Cardiac septum (tissue), 1 donor: ENCODE measurements around the gene TMEM263. TPM values are rescaled to one million over a fixed set of nuclear protein-coding genes. Genes with fewer than 3 reads are reported as not detected.

ENCODE experiments used
- DNase-seq: peaks from one replicate; pipeline ENCODE4 v3.0.0-alpha.2; 2020; ENCODE audit warnings: low spot score
- intact Hi-C: fragments of 100-400 bp; cut with DNase I; formaldehyde crosslinking; loops from one replicate; pipeline ENCODE4 v1.14.0; 2022
- total RNA-seq: library from RNA; stranded (reverse); fragmentation: NEBNext Ultra II Directional; extraction: Animal tissue kit (Norgen Biotek cat#: 25700); gene quantifications from one replicate; pipeline ENCODE4 v1.2.1, GENCODE V29; 2021
- donor health status: DM: no; HTN: no; CAD: no.

Gene TMEM263
- total RNA-seq, 1 donor from 2014 or later = 44.8 TPM

- intact Hi-C loops = no loop called here
- no peak for DNase-seq
Observed at GRCh38 chr12:106941481-106942156, 14.1 kb upstream of the TMEM263 start.

DNA sequence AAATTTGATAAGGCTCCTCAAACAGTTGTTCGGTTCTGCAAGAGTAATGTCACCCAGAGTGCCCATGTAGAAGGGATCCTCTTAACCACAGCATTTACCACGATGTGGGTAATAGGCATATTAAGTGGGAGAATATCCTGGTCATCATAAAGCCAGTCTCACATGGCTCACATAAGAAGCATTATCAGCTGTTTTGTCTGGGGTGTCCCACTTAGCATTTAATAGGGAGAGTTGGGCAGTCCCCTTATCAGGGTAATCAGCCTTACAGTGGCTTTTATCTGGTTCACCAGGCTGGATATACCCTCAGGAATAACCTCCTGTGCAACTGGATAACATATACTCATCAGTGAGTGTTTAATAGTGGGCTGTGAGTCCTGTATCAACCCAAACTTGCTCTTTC is 12.9 kb upstream of the TMEM263 start:
- intact Hi-C loops = no loop called here
- no peak for DNase-seq

- intact Hi-C loops = no loop called here
- DNase-seq = no peak
Observed at GRCh38 chr12:106945261-106945851, 10.4 kb upstream of the TMEM263 start.

DNA sequence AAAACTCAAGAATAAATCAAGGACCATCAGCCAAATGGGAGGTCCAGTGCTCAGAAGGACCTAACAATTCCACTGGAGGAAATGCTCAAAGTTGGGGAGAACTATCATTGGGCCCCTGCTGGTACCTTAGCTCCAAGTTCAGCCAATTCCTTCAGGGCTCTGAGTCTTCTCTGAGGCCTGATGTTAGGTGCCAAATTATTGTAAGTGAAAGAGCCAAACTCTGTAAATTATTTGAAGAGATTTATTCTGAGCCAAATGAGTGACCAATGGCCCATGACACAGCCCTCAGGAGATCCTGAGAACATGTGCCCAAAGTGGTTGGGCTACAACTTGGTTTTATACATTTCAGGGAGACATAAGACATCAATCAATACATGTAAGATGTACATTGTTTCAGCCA is 8.2 kb upstream of the TMEM263 start:
- DNase-seq = no peak
- intact Hi-C loops = no loop called here

DNA sequence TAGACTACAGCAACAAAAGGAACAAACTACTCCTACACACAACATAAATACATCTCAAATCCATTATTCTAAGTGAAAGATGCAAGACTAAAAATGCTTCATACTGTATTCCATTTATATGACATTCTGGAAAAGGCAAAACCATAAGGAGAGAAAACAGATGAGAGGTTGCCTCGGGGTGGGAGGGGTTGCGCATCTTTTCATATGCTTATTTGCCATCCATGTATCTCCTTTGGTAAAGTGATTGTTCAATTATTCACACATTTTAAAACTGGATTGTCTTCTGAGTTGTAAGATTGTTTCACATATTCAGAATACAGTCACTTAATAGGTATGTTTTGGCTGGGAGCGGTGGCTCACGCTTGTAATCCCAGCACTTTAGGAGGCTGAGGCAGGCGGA is 5.1 kb upstream of the TMEM263 start:
- intact Hi-C loops = no loop called here
- no peak for DNase-seq

- intact Hi-C loops = loop anchor here (2.0 kb wide), 1 partner anchor 179 kb away; the partner anchor contains the start of gene RIC8B
- no peak for DNase-seq
Observed at GRCh38 chr12:106953352-106954250, 2.1 kb upstream of the TMEM263 start.

GRCh38 chr12:106954462-106955376 is 988 bp upstream of the TMEM263 start:
- no peak for DNase-seq
- intact Hi-C loops = loop anchor here (2.0 kb wide), 1 partner anchor 180 kb away; the partner anchor contains the start of gene RIC8B

- DNase-seq = peak; percentile 80
- intact Hi-C loops = loop anchor here (2.0 kb wide), 3 partner anchors 21 to 137 kb away; partner anchors contain the start of genes CRY1 and MTERF2
Observed at GRCh38 chr12:106956048-106956578, 406 bp downstream of the TMEM263 start.

DNA sequence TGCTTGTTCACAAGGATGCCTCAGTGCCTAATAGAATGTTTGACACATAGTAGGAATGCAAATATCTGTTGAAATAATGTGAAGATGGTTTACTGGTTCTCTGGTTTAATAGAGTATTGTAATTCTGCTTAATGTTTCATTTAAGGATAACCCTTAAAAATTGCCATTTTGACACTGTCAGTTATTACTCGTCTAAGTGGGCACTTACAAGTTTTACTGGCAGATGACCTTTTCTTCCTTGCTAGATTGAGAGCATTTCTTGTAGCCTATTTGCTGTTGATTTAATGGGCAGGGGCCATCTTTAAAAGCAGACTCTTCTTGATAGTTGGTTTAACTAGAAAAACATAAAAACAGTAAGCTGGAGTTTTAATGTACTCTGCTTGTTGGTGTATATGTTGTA is 1.9 kb downstream of the TMEM263 start:
- intact Hi-C loops = loop anchor here (2.0 kb wide), 3 partner anchors 19 to 135 kb away; partner anchors contain the start of genes CRY1 and MTERF2
- DNase-seq = no peak

GRCh38 chr12:106960443-106960842 is 4.7 kb downstream of the TMEM263 start:
- no peak for DNase-seq
- intact Hi-C loops = no loop called here

GRCh38 chr12:106962286-106962685 is 6.6 kb downstream of the TMEM263 start:
- intact Hi-C loops = no loop called here
- DNase-seq = no peak

- intact Hi-C loops = no loop called here
- no peak for DNase-seq
Observed at GRCh38 chr12:106964526-106964925, 8.8 kb downstream of the TMEM263 start.

GRCh38 chr12:106971065-106971464 is 15.4 kb downstream of the TMEM263 start:
- no peak for DNase-seq
- intact Hi-C loops = no loop called here

GRCh38 chr12:106973545-106973944 is 17.8 kb downstream of the TMEM263 start:
- intact Hi-C loops = no loop called here

DNA sequence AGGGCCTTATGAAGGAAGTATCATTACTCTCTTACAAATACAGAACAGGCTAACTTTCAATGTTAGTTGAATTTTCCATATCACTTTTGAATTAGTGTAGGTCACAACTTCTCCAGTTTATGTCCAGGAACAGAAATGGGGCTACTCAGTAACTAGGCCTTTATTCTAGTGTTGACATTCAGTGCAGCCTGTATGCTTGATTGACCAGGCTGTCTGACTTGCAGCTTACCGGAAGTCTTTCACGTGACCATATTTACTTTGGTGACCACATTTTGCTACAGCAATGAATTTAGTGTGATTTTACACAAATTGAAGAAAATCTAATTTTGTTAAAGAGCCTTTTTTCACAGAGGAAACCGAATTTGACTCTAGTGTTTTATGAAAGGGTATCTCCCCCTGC is 18.8 kb downstream of the TMEM263 start:
- no peak for DNase-seq
- intact Hi-C loops = no loop called here

More at GRCh38 chr12:106973545-106973944, 17.8 kb downstream of the TMEM263 start:
- DNase-seq = no peak

- intact Hi-C loops = no loop called here
- no peak for DNase-seq
Observed at GRCh38 chr12:106975098-106975497, 19.4 kb downstream of the TMEM263 start.

- intact Hi-C loops = loop anchor here (2.0 kb wide), 1 partner anchor 19 kb away; no protein-coding TSS in a partner anchor
- no peak for DNase-seq
Observed at GRCh38 chr12:106975993-106976658, 20.4 kb downstream of the TMEM263 start.

- no peak for DNase-seq
- intact Hi-C loops = loop anchor here (2.0 kb wide), 1 partner anchor 20 kb away; no protein-coding TSS in a partner anchor
Observed at GRCh38 chr12:106976668-106977067, 21.0 kb downstream of the TMEM263 start.
